Lower lobe of right lung (tissue), 2 donors: ENCODE results near the gene LGALS1. TPM values are rescaled to one million over a fixed set of nuclear protein-coding genes. Genes with fewer than 3 reads are reported as not detected.

Source experiments
- ATAC-seq, 2 donors: fragments of 200-7000 bp; cut with Tn5 transposase; one replicate each; pipeline ENCODE4 v1.9.1; 2020 to 2022; ENCODE audit warnings: mild to moderate bottlenecking in 2 of 2, moderate library complexity in 2 of 2
- DNase-seq: peaks from one replicate; pipeline ENCODE4 v3.0.0-alpha.2; 2020
- H3K27ac ChIP-seq: fragments of 200-600 bp; one replicate; pipeline ENCODE4 v1.8.0; 2022
- H3K27me3 ChIP-seq: fragments of 200-600 bp; one replicate; pipeline ENCODE4 v1.8.0; 2022; ENCODE audit warnings: low read depth
- H3K36me3 ChIP-seq: fragments of 200-600 bp; one replicate; pipeline ENCODE4 v1.8.0; 2022; ENCODE audit warnings: mild to moderate bottlenecking
- H3K4me1 ChIP-seq: fragments of 200-600 bp; one replicate; pipeline ENCODE4 v1.8.0; 2022
- H3K4me3 ChIP-seq: fragments of 200-600 bp; one replicate; pipeline ENCODE4 v1.8.0; 2022; ENCODE audit warnings: mild to moderate bottlenecking
- H3K9me3 ChIP-seq: fragments of 200-600 bp; one replicate; pipeline ENCODE4 v1.8.0; 2022
- intact Hi-C: fragments of 100-400 bp; cut with DNase I; formaldehyde crosslinking; loops from one replicate; pipeline ENCODE4 v1.11.0; 2022
- total RNA-seq: library from RNA; stranded (reverse); fragmentation: NEBNext Ultra II Directional; extraction: Animal tissue kit (Norgen Biotek cat#: 25700); gene quantifications from one replicate; pipeline ENCODE4 v1.2.1, GENCODE V29; 2021
- TF ChIP-seq, protein P1 (sequence below): fragments of 200-600 bp; IDR thresholded peaks from one replicate; pipeline ENCODE4 v1.8.0; 2022; ENCODE audit warnings: antibody characterized with exemption, mild to moderate bottlenecking
- donor health status: DM: no; HTN: yes; CAD: no; lungs with severe emphysema.

Gene LGALS1
- total RNA-seq, 1 donor from 2014 or later, result 425 TPM

DNA sequence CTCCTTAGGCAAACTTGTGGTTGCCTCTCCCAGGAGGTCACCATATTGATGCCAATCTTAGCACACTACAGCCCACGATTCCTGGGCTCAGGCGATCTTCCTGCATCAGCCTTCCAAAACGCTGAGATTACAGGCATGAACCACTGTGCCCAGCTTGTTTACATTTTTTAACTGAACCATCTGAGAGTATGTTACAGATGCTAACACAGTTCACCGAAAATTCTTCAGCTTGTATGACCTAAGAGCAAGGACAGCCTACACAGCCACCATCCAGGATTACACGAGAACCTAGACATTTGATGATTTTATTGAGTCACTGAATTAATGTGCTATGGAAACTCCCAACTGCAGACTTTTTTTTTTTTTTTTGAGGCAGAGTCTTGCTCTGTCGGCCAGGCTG lies 5.8 kb upstream of the LGALS1 start:
- H3K27ac ChIP-seq, result no peak overlapping the region
- no peak for DNase-seq
- intact Hi-C loops, result no loop called here
- peaks cover 14% of the 10 kb centered on the region for H3K36me3 ChIP-seq
- no peak overlapping the region for H3K4me3 ChIP-seq
- TF ChIP-seq, protein P1, sequence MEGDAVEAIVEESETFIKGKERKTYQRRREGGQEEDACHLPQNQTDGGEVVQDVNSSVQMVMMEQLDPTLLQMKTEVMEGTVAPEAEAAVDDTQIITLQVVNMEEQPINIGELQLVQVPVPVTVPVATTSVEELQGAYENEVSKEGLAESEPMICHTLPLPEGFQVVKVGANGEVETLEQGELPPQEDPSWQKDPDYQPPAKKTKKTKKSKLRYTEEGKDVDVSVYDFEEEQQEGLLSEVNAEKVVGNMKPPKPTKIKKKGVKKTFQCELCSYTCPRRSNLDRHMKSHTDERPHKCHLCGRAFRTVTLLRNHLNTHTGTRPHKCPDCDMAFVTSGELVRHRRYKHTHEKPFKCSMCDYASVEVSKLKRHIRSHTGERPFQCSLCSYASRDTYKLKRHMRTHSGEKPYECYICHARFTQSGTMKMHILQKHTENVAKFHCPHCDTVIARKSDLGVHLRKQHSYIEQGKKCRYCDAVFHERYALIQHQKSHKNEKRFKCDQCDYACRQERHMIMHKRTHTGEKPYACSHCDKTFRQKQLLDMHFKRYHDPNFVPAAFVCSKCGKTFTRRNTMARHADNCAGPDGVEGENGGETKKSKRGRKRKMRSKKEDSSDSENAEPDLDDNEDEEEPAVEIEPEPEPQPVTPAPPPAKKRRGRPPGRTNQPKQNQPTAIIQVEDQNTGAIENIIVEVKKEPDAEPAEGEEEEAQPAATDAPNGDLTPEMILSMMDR, result no peak
- ATAC-seq, result no peak
- no peaks in the 10 kb centered on the region for H3K9me3 ChIP-seq
- no peaks in the 10 kb centered on the region for H3K27me3 ChIP-seq
- peaks cover 23% of the 10 kb centered on the region for H3K4me1 ChIP-seq

DNA sequence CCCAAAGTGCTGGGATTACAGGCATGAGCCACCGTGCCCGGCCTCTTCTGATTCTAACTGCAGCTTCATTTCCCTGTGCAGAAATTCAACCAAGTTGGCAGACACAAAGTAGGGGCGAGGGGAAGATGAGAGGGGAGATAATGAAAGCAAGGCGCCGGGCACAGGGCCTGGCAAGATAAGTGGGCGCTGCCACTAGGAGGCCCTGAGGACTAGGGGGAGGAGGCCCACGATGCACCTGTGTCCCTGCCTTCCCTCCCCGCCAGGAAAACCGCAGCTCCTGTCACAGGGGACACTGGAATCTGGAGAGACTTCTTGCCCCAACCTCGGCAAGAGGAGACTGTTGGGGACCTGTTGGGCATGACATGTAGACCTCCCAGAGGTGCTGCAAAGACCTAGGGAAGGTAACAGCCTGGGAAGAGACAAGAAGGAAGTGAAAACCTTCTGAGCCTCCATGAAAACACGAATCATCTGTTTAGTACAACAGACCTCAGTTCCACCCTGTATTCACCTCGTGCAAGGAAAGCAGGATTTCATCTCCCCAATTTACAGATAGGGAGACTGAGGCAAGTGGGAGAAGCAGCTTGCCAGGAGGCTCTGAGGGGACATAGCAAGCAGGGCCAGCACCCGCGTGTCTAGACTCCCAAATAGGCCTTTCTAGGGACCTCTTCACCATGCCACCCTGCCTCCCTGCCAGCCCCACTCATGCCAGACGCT lies 3.1 kb upstream of the LGALS1 start:
- no peak for ATAC-seq
- intact Hi-C loops, result no loop called here

DNA sequence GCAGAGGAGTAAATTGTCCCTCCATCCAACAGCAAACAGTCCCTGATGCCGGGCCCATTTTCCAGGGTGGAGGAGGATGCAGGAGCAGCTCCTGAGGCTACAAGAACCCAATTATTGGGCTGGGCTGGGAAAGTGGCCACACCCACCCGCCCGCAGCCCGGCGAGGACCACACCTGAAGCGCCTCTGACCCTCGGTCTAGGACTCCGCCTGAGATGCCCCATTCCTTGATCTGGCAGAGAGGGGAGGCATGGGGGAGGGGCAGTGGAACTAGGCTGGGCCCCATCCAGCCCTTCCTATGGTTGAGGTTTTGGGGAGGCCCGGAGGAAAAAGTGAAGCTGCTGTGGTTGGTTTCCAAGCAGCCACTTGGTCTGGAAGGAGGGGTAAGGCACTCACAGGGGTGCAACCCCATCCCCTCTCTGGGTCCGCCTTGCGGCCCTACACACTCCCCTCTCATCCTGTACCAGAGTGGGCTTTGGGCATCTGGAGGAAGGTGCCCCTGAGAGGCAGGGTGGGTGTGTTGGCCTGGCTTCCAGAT lies 2.4 kb upstream of the LGALS1 start:
- intact Hi-C loops, result no loop called here
- ATAC-seq (no peak), DNase-seq (no peak)
- Histone ChIP-seq H3K27ac (no peak overlapping the region), H3K36me3 (peaks cover 4% of the 10 kb centered on the region), H3K9me3 (no peaks in the 10 kb centered on the region), H3K4me1 (peaks cover 47% of the 10 kb centered on the region), H3K27me3 (no peaks in the 10 kb centered on the region), H3K4me3 (no peak overlapping the region)
- TF ChIP-seq, protein P1, result no peak

More for the DNA sequence above, 3.1 kb upstream of the LGALS1 start:
- Histone ChIP-seq H3K4me1 (peaks cover 41% of the 10 kb centered on the region), H3K4me3 (no peak overlapping the region), H3K36me3 (no peaks in the 10 kb centered on the region), H3K27ac (peak overlapping the region; percentile 0), H3K27me3 (no peaks in the 10 kb centered on the region), H3K9me3 (no peaks in the 10 kb centered on the region)
- TF ChIP-seq, protein P1, result no peak
- DNase-seq, result no peak

DNA sequence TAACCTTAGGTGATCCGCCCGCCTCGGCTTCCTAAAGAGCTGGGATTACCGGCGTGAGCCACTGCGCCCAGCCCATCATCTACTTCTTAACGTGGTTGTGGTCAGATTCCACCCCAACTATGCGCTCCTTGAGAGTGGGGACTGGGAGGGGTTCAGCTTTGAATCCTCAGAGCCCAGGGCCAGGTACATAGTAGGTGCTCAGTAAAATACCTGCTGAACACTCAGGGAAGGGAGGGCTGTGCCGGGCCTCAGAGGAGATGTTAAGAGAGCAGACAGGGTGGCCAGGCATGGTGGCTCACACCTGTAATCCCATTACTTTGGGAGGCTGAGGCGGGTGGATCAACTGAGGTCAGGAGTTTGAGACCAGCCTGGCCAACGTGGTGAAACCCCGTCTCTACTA lies 1.2 kb upstream of the LGALS1 start:
- DNase-seq (no peak), ATAC-seq (no peak)
- TF ChIP-seq, protein P1, result no peak
- H3K9me3 ChIP-seq, result no peaks in the 10 kb centered on the region
- peaks cover 16% of the 10 kb centered on the region for H3K36me3 ChIP-seq
- peaks cover 50% of the 10 kb centered on the region for H3K4me1 ChIP-seq
- intact Hi-C loops, result no loop called here
- peak overlapping the region; percentile 85 for H3K27ac ChIP-seq
- no peaks in the 10 kb centered on the region for H3K27me3 ChIP-seq
- H3K4me3 ChIP-seq, result no peak overlapping the region

DNA sequence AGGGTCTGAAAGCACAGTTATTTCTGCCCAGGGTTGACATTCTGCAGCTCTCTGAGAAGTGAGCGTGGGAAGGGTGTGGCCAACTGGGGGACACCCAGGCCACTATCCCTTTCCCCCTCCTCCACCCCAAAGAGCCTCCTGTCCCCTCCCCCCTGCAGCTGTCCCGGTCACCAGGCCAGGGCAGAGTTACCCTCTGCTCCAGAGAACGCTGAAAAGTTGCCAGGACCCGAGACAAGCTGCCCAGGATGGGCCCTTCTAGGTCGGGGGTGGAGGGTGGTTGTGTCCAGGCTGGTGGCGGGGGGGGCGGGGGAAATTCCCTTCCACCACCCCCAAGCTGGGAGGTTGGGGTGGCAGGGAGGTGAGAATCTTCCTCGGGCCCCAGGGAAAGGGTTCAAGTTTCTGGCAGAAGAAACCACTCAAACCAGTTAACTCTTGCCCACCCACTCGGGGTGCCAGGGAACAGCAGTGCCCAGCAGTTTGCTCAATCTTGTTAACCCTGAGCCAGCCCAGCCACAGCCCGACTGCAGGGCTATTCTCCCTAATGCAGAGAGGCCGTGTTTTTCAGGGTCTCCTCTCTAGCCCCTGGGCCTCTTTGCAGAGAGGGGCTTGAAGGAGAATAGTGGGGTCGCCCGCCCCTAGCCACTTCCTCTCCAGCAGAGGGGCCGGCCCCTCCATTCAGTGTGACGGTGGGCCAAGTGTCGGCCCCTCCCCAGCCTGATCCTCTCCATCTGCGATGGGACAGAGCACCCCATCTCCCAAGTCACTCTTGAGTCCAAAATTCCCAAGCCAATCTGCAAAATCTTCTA lies 697 bp downstream of the LGALS1 start:
- H3K36me3 ChIP-seq, result peaks cover 28% of the 10 kb centered on the region
- no peaks in the 10 kb centered on the region for H3K9me3 ChIP-seq
- peak overlapping the region; percentile 69 for H3K4me3 ChIP-seq
- H3K27me3 ChIP-seq, result no peaks in the 10 kb centered on the region
- intact Hi-C loops, result no loop called here
- TF ChIP-seq, protein P1, result no peak
- peak overlapping the region; percentile 85 for H3K27ac ChIP-seq
- ATAC-seq (peak; percentile 0 to 17), DNase-seq (peak; percentile 53)
- H3K4me1 ChIP-seq, result peaks cover 53% of the 10 kb centered on the region
